NCI-H1048 (cell line): ENCODE results near the gene MTA3.

ENCODE experiments used
- DNase-seq: peaks from one replicate; lab custom pipeline; 2025; lab: John Stamatoyannopoulos, UW

Gene MTA3

GRCh38 chr2:42762823-42763804 lies 194.7 kb downstream of the MTA3 start:
- no peak for DNase-seq

- DNase-seq, result no peak
Observed at GRCh38 chr2:42764096-42764495, 195.7 kb downstream of the MTA3 start, which contains the start of gene OXER1. Gene OXER1, minus strand, starts transcription at chr2:42764135. Its CDS starts 73 bp downstream, at chr2:42764062.

- DNase-seq, result no peak
Observed at GRCh38 chr2:42764901-42765300, 196.5 kb downstream of the MTA3 start.

- DNase-seq, result no peak
Observed at GRCh38 chr2:42765686-42766085, 197.3 kb downstream of the MTA3 start.

GRCh38 chr2:42767080-42767898 lies 198.9 kb downstream of the MTA3 start:
- DNase-seq, result no peak

GRCh38 chr2:42767899-42768705 lies 199.7 kb downstream of the MTA3 start:
- DNase-seq, result no peak

GRCh38 chr2:42768706-42769256 lies 200.3 kb downstream of the MTA3 start:
- no peak for DNase-seq

GRCh38 chr2:42769583-42770287 lies 201.3 kb downstream of the MTA3 start:
- no peak for DNase-seq

GRCh38 chr2:42770288-42771131 lies 202.1 kb downstream of the MTA3 start:
- no peak for DNase-seq

GRCh38 chr2:42771546-42772153 lies 203.2 kb downstream of the MTA3 start:
- DNase-seq, result no peak

GRCh38 chr2:42775186-42775585 lies 206.8 kb downstream of the MTA3 start:
- DNase-seq, result no peak

GRCh38 chr2:42775810-42776209 lies 207.4 kb downstream of the MTA3 start:
- no peak for DNase-seq

GRCh38 chr2:42777883-42778805 lies 209.7 kb downstream of the MTA3 start:
- DNase-seq, result no peak

GRCh38 chr2:42781181-42781580 lies 212.7 kb downstream of the MTA3 start:
- no peak for DNase-seq

- DNase-seq, result no peak
Observed at GRCh38 chr2:42783511-42783910, 215.1 kb downstream of the MTA3 start.

- DNase-seq, result no peak
Observed at GRCh38 chr2:42784204-42784880, 215.9 kb downstream of the MTA3 start.

- no peak for DNase-seq
Observed at GRCh38 chr2:42786561-42787345, 218.3 kb downstream of the MTA3 start.
